Skeletal muscle satellite cell (primary cell): Measurements from ENCODE around the gene ABTB1.
"Not testable (repeated sequence)": the region's sequence is repeated elsewhere in the genome, so short reads cannot be mapped to it uniquely, and the experiment has no call there.

Source experiments
- H3K27me3 ChIP-seq: 2 replicates; pipeline ENCODE4 v1.7.0; 2013; ENCODE audit warnings: low read length; ENCODE audit not compliant: control insufficient read depth, insufficient read depth
- H3K36me3 ChIP-seq: 2 replicates; pipeline ENCODE4 v1.7.0; 2013; ENCODE audit warnings: mild to moderate bottlenecking, control low read depth, low read length; ENCODE audit not compliant: insufficient read depth
- H3K4me1 ChIP-seq: 2 replicates; pipeline ENCODE4 v1.7.0; 2013; ENCODE audit warnings: low read length; ENCODE audit not compliant: control insufficient read depth, insufficient read depth
- H3K4me2 ChIP-seq: 2 replicates; pipeline ENCODE4 v1.7.0; 2013; ENCODE audit warnings: mild to moderate bottlenecking, low read length
- H3K4me3 ChIP-seq: 2 replicates; pipeline ENCODE4 v1.7.0; 2013; ENCODE audit warnings: low read length
- H3K9ac ChIP-seq: 2 replicates; pipeline ENCODE4 v1.7.0; 2013; ENCODE audit warnings: mild to moderate bottlenecking, low read depth, low read length, moderate library complexity
- H3K9me3 ChIP-seq: replicated peaks from 2 replicates; pipeline ENCODE4 v1.7.0; 2013; ENCODE audit warnings: mild to moderate bottlenecking, control low read depth, low read length

The ABTB1 gene

GRCh38 chr3:127652246-127652995 lies 20.3 kb upstream of the ABTB1 start:
- Histone ChIP-seq H3K4me2 (no peak overlapping the region), H3K9me3 (no peaks in the 10 kb centered on the region), H3K27me3 (no peaks in the 10 kb centered on the region), H3K4me1 (no peaks in the 10 kb centered on the region), H3K36me3 (no peaks in the 10 kb centered on the region), H3K9ac (no peak overlapping the region), H3K4me3 (no peak overlapping the region)

GRCh38 chr3:127654374-127654773 lies 18.4 kb upstream of the ABTB1 start:
- H3K36me3 ChIP-seq: no peaks in the 10 kb centered on the region
- H3K4me1 ChIP-seq: no peaks in the 10 kb centered on the region
- no peaks in the 10 kb centered on the region for H3K27me3 ChIP-seq
- H3K4me2 ChIP-seq: no peak overlapping the region
- H3K9me3 ChIP-seq: no peaks in the 10 kb centered on the region
- no peak overlapping the region for H3K4me3 ChIP-seq
- H3K9ac ChIP-seq: no peak overlapping the region

- H3K4me3 ChIP-seq, H3K4me1 ChIP-seq, H3K9me3 ChIP-seq, H3K4me2 ChIP-seq, H3K27me3 ChIP-seq, H3K36me3 ChIP-seq, H3K9ac ChIP-seq: not testable (repeated sequence)
These were observed 17.8 kb upstream of the ABTB1 start for GRCh38 chr3:127654993-127655392.

- Histone ChIP-seq H3K4me1 (no peaks in the 10 kb centered on the region), H3K4me2 (no peak overlapping the region)
These were observed 17.1 kb upstream of the ABTB1 start for GRCh38 chr3:127655641-127656040.

GRCh38 chr3:127656906-127657305 lies 15.8 kb upstream of the ABTB1 start:
- Histone ChIP-seq H3K36me3 (no peaks in the 10 kb centered on the region), H3K4me3 (no peak overlapping the region), H3K27me3 (no peaks in the 10 kb centered on the region), H3K4me2 (no peak overlapping the region), H3K4me1 (no peaks in the 10 kb centered on the region), H3K9ac (no peak overlapping the region), H3K9me3 (no peaks in the 10 kb centered on the region)

More at GRCh38 chr3:127655641-127656040, 17.1 kb upstream of the ABTB1 start:
- Histone ChIP-seq H3K4me3 (no peak overlapping the region), H3K27me3 (no peaks in the 10 kb centered on the region), H3K9me3 (no peaks in the 10 kb centered on the region), H3K9ac (no peak overlapping the region), H3K36me3 (no peaks in the 10 kb centered on the region)

- Histone ChIP-seq H3K4me1 (no peaks in the 10 kb centered on the region), H3K4me2 (no peak overlapping the region), H3K9ac (no peak overlapping the region), H3K27me3 (no peaks in the 10 kb centered on the region), H3K4me3 (no peak overlapping the region), H3K9me3 (no peaks in the 10 kb centered on the region), H3K36me3 (no peaks in the 10 kb centered on the region)
These were observed 14.5 kb upstream of the ABTB1 start for GRCh38 chr3:127658234-127658633.

GRCh38 chr3:127660621-127661251 lies 12.0 kb upstream of the ABTB1 start:
- Histone ChIP-seq H3K4me2 (no peak overlapping the region), H3K4me1 (no peaks in the 10 kb centered on the region), H3K9me3 (no peaks in the 10 kb centered on the region), H3K27me3 (no peaks in the 10 kb centered on the region), H3K9ac (no peak overlapping the region), H3K36me3 (no peaks in the 10 kb centered on the region), H3K4me3 (no peak overlapping the region)

- Histone ChIP-seq H3K9ac (no peak overlapping the region), H3K36me3 (no peaks in the 10 kb centered on the region), H3K4me1 (no peaks in the 10 kb centered on the region), H3K27me3 (no peaks in the 10 kb centered on the region), H3K9me3 (no peaks in the 10 kb centered on the region), H3K4me3 (no peak overlapping the region), H3K4me2 (no peak overlapping the region)
These were observed 11.2 kb upstream of the ABTB1 start for GRCh38 chr3:127661600-127661999.

- Histone ChIP-seq H3K4me3 (no peak overlapping the region), H3K36me3 (no peaks in the 10 kb centered on the region), H3K9ac (no peak overlapping the region), H3K4me2 (no peak overlapping the region), H3K4me1 (no peaks in the 10 kb centered on the region), H3K27me3 (no peaks in the 10 kb centered on the region), H3K9me3 (no peaks in the 10 kb centered on the region)
These were observed 10.7 kb upstream of the ABTB1 start for GRCh38 chr3:127662001-127662469.

GRCh38 chr3:127663151-127663550 lies 9.6 kb upstream of the ABTB1 start:
- Histone ChIP-seq H3K9me3 (no peaks in the 10 kb centered on the region), H3K27me3 (no peaks in the 10 kb centered on the region), H3K9ac (no peak overlapping the region)

GRCh38 chr3:127665165-127665564 lies 7.6 kb upstream of the ABTB1 start:
- H3K27me3 ChIP-seq: no peaks in the 10 kb centered on the region
- H3K9me3 ChIP-seq: no peaks in the 10 kb centered on the region
- H3K4me3 ChIP-seq: no peak overlapping the region
- H3K9ac ChIP-seq: no peak overlapping the region
- no peak overlapping the region for H3K4me2 ChIP-seq
- no peaks in the 10 kb centered on the region for H3K36me3 ChIP-seq
- H3K4me1 ChIP-seq: no peaks in the 10 kb centered on the region

More at GRCh38 chr3:127663151-127663550, 9.6 kb upstream of the ABTB1 start:
- H3K4me1 ChIP-seq: no peaks in the 10 kb centered on the region
- no peak overlapping the region for H3K4me3 ChIP-seq
- no peaks in the 10 kb centered on the region for H3K36me3 ChIP-seq
- no peak overlapping the region for H3K4me2 ChIP-seq

GRCh38 chr3:127665586-127665985 lies 7.2 kb upstream of the ABTB1 start:
- Histone ChIP-seq H3K9me3 (no peaks in the 10 kb centered on the region), H3K27me3 (no peaks in the 10 kb centered on the region), H3K4me2 (no peak overlapping the region), H3K36me3 (no peaks in the 10 kb centered on the region), H3K9ac (no peak overlapping the region), H3K4me3 (no peak overlapping the region), H3K4me1 (no peaks in the 10 kb centered on the region)
